Spleen (tissue), 11 donors: ENCODE data around the gene IRAK1. TPM values are rescaled to one million over a fixed set of nuclear protein-coding genes. Genes with fewer than 3 reads are reported as not detected.

Experiments used
- DNase-seq: peaks from one replicate; pipeline ENCODE4 v3.0.0-alpha.2; 2020
- H3K27ac ChIP-seq, 8 donors: fragments of 200-600 bp; sonication (generic) in 7 of 8; 1 replicate in 4 of 8; 2 replicates in 4 of 8; pipeline versions ENCODE4 v1.5.0 to v1.8.0; 2016 to 2021; ENCODE audit warnings: inconsistent platforms in 4 of 8, mild to moderate bottlenecking in 4 of 8, moderate library complexity in 1 of 8
- H3K27me3 ChIP-seq, 7 donors: fragments of 200-600 bp; sonication (generic) in 6 of 7; replicated peaks in 1 of 7; 1 replicate in 4 of 7; 2 replicates in 3 of 7; pipeline versions ENCODE4 v1.5.0 to v1.8.0; 2016 to 2021; ENCODE audit warnings: inconsistent platforms in 3 of 7, mild to moderate bottlenecking in 1 of 7
- H3K36me3 ChIP-seq, 6 donors: fragments of 200-600 bp; sonication (generic) in 5 of 6; 1 replicate in 4 of 6; 2 replicates in 2 of 6; pipeline versions ENCODE4 v1.5.0 to v1.8.0; 2016 to 2021; ENCODE audit warnings: inconsistent platforms in 2 of 6
- H3K4me1 ChIP-seq, 6 donors: fragments of 200-600 bp; sonication (generic) in 5 of 6; 1 replicate in 3 of 6; 2 replicates in 3 of 6; pipeline versions ENCODE4 v1.5.0 to v1.8.0; 2016 to 2021; ENCODE audit warnings: inconsistent platforms in 3 of 6
- H3K4me3 ChIP-seq, 8 donors: fragments of 200-600 bp; sonication (generic) in 7 of 8; 1 replicate in 4 of 8; 2 replicates in 4 of 8; pipeline versions ENCODE4 v1.5.0 to v1.8.0; 2016 to 2021; ENCODE audit warnings: inconsistent platforms in 4 of 8, mild to moderate bottlenecking in 4 of 8, moderate library complexity in 2 of 8
- H3K9me3 ChIP-seq, 8 donors: fragments of 200-600 bp; sonication (generic) in 7 of 8; 1 replicate in 4 of 8; 2 replicates in 4 of 8; pipeline versions ENCODE4 v1.5.0 to v1.8.0; 2016 to 2021; ENCODE audit warnings: inconsistent platforms in 4 of 8
- POLR2A ChIP-seq, 3 donors: fragments of 450-650 bp; IDR thresholded peaks; one replicate each; pipeline ENCODE4 v1.5.1; 2017; ENCODE audit warnings: antibody characterized with exemption in 3 of 3, mild to moderate bottlenecking in 1 of 3
- POLR2AphosphoS5 ChIP-seq, 3 donors: sonication (generic); formaldehyde crosslinking; IDR thresholded peaks; one replicate each; pipeline ENCODE4 v1.5.1; 2017; ENCODE audit warnings: antibody characterized with exemption in 3 of 3
- WGBS, 5 donors: extraction: QIAGEN DNeasy Blood & Tissue Kit in 3 of 5; methylation state at CpG; one replicate each; pipeline versions ENCODE4 v1.1.5 to v1.1.7; 2013 to 2018; 5-methylcytosine and 5-hydroxymethylcytosine counted together
- intact Hi-C: fragments of 100-400 bp; cut with DNase I; formaldehyde crosslinking; loops from one replicate; pipeline ENCODE4 v1.15.0; 2023; ENCODE audit warnings: low total_unique reads
- polyA plus RNA-seq, 3 donors: library from polyadenylated mRNA; stranded (reverse); fragments of 200-250 nt; gene quantifications; one replicate each; pipeline ENCODE4 v1.2.1, GENCODE V29; 2013
- total RNA-seq, 7 donors: library from RNA; depleted of rRNA in 3 of 7; stranded (reverse); fragments of >200 nt in 3 of 7; fragmentation: NEBNext Ultra II Directional in 4 of 7; extraction: Animal tissue kit (Norgen Biotek cat#: 25700) in 4 of 7; gene quantifications; one replicate each; pipeline versions ENCODE4 v1.1.0 to v1.2.1, GENCODE V29; 2016 to 2021
- TF ChIP-seq, protein P1 (sequence below), 11 experiments: fragments of 200-600 bp in 7 of 11; fragments of 450-650 bp in 4 of 11; sonication (generic) in 4 of 11; IDR thresholded peaks in 8 of 11; conservative IDR thresholded peaks in 3 of 11; 1 replicate in 7 of 11; 2 replicates in 4 of 11; pipeline versions ENCODE4 v1.4.0 to v1.8.0; 2016 to 2021; ENCODE audit warnings: antibody characterized with exemption in 11 of 11, inconsistent platforms in 4 of 11, mild to moderate bottlenecking in 1 of 11
- donor health status: healthy with polysubstance abuse.
- donor health status: DM: no; HTN: no; CAD: no; lungs with moderate emphysema.
- donor health status: DM: no; HTN: no; CAD: no.
- donor health status: Bipolar disorder and iron deficiency.
- donor health status: healthy.
- donor health status: DM: no; HTN: no; CAD: no.
- donor health status: DM: yes; HTN: yes; CAD: no.

Gene IRAK1
- total and polyA plus RNA-seq, 10 donors: 46.4 to 118 (median 90.0) TPM

DNA sequence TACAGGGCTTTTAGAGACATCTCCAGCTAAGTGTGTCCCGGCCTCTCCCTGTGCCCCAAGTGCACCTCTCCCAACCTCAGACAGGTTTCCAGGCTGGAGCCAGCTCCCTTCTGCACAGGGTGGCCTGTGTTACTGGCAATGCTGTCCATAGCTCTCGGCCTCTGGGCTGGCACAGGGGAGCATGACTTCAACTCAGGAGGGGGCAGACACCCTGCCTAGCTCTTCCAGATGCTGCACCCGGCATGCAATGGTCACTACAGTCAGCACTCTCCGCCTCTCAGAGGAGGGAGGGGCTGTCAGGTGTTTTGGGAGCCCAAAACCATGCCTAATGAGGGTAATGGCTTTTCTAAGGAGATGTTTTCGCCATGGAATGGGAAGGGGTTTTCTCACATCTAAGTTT lies 2.4 kb upstream of the IRAK1 start:
- Histone ChIP-seq H3K27me3 (no peaks in the 10 kb centered on the region), H3K27ac (no peak overlapping the region), H3K9me3 (no peaks in the 10 kb centered on the region), H3K4me3 (no peak overlapping the region), H3K36me3 (peaks cover 0 to 41% (median 3%) of the 10 kb centered on the region in 6 donors), H3K4me1 (peaks cover 0 to 40% (median 24%) of the 10 kb centered on the region in 6 donors)
- TF ChIP-seq POLR2AphosphoS5 (IDR thresholded peaks at IDR 0.05) (no peak), POLR2A (IDR thresholded peaks at IDR 0.05) (no peak)
- TF ChIP-seq, protein P1, sequence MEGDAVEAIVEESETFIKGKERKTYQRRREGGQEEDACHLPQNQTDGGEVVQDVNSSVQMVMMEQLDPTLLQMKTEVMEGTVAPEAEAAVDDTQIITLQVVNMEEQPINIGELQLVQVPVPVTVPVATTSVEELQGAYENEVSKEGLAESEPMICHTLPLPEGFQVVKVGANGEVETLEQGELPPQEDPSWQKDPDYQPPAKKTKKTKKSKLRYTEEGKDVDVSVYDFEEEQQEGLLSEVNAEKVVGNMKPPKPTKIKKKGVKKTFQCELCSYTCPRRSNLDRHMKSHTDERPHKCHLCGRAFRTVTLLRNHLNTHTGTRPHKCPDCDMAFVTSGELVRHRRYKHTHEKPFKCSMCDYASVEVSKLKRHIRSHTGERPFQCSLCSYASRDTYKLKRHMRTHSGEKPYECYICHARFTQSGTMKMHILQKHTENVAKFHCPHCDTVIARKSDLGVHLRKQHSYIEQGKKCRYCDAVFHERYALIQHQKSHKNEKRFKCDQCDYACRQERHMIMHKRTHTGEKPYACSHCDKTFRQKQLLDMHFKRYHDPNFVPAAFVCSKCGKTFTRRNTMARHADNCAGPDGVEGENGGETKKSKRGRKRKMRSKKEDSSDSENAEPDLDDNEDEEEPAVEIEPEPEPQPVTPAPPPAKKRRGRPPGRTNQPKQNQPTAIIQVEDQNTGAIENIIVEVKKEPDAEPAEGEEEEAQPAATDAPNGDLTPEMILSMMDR (IDR thresholded peaks at IDR 0.05 in 8 of 11, conservative IDR thresholded peaks at IDR 0.05 in 3 of 11): no peak
- intact Hi-C loops: no loop called here
- WGBS, 5 donors: 75 to 97% (median 90%) methylated on average over 2 to 5 of the region's 5 CpGs
- peak; percentile 64 for DNase-seq

DNA sequence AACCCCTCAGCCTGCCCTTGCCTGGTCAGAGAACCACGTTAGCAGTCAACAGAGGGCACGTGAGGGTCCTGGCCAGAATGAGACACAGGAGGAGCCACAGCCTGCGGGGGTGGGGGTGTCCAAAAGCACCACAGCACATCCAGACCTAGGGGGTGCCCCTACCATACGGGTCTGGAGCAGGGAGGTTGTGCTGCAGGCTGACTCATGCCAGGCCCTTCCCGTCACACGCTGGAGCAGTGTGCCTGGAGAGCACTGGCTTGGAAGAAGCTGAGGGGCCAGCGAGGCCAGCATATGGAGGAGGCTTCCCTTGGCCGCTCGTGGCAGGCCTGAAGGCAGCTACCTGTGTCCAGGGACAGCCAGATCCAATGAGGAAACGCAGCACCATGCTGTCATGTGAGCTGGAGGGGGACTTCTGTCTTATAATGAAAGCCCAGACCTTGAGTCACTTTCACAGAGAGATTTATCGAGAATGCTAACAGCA lies 1.5 kb upstream of the IRAK1 start:
- Histone ChIP-seq H3K27me3 (peaks cover 0 to 5% (median 0%) of the 10 kb centered on the region in 7 donors), H3K4me3 (peak overlapping the region in 1 of 8 donors; percentile 85), H3K9me3 (no peaks in the 10 kb centered on the region), H3K36me3 (peaks cover 0 to 41% (median 12%) of the 10 kb centered on the region in 6 donors), H3K27ac (peak overlapping the region in 5 of 8 donors; percentile 38 to 94 (median 92)), H3K4me1 (peaks cover 0 to 46% (median 27%) of the 10 kb centered on the region in 6 donors)
- intact Hi-C loops: no loop called here
- 45 to 68% (median 63%) methylated on average over 3 to 11 of the region's 11 CpGs for WGBS, 5 donors
- peak; percentile 74 for DNase-seq
- TF ChIP-seq, protein P1 (IDR thresholded peaks at IDR 0.05 in 8 of 11, conservative IDR thresholded peaks at IDR 0.05 in 3 of 11): no peak
- TF ChIP-seq POLR2AphosphoS5 (IDR thresholded peaks at IDR 0.05): peak; percentile 23 to 60 (median 24)

DNA sequence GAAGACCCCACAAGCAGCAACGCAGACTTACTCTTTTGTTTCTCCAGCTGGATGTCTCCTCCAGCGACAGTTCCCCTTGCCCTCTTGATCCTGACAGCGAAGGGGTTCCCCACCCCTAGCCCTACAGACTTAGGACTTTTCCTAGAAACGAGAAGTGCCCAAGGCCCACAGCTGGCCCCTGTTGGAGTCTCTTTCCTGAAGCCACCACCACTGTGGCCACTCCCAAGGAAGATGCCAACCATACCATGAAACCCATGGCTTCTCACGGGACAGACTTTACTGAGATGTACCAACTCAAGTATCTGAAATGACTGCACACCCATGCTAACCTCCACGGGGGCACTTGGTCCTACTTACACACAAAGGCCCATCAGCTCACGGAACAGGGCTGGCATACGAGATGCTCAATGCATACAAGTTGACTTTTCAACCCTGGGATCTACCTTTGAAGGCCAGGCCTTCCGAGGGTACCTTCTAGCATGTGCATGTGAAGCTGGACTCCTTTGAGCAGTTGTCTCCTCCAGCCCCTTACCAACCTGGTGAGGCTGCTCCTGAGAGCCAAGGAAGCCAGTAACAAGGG lies 924 bp upstream of the IRAK1 start:
- DNase-seq: no peak
- H3K9me3 ChIP-seq: no peaks in the 10 kb centered on the region
- H3K4me1 ChIP-seq: peaks cover 0 to 51% (median 27%) of the 10 kb centered on the region in 6 donors
- intact Hi-C loops: no loop called here
- no peak for TF ChIP-seq POLR2AphosphoS5 (IDR thresholded peaks at IDR 0.05)
- WGBS, 5 donors: 29 to 60% (median 37%) methylated on average over 7 to 9 of the region's 9 CpGs
- peak overlapping the region; percentile 80 to 94 (median 91) for H3K27ac ChIP-seq
- peaks cover 0 to 6% (median 0%) of the 10 kb centered on the region in 7 donors for H3K27me3 ChIP-seq
- H3K4me3 ChIP-seq: peak overlapping the region in 7 of 8 donors; percentile 27 to 85 (median 46)
- peaks cover 0 to 41% (median 17%) of the 10 kb centered on the region in 6 donors for H3K36me3 ChIP-seq

DNA sequence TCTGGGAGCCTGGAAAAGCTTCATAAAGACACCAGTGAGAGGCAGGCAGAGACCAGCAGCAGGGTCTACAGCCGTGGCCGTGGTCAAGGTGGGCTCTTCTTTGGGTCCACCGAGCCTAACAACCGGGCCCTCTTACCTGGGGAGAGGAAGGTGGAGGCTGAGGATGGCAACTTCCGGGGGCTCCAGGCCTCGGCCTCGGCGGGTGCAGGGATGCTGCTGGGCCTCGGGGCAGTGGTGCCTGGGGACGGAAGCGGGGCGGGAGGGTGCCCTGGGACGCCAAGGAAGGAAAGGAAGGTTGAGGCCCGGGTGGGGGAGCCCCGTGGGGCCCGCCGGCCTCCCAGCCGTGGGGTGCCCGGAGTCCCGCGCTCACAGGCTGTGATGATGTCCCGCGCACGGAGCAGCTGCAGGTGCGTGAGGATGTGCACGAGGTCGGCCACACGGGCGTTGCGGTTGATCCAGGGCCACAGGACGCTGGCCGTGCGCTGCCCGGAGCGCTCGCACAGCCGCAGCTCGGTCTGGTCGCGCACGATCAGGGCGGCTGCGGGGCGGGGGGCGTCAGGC lies 561 bp downstream of the IRAK1 start:
- Histone ChIP-seq H3K4me1 (peaks cover 0 to 64% (median 23%) of the 10 kb centered on the region in 6 donors), H3K9me3 (no peaks in the 10 kb centered on the region), H3K36me3 (peaks cover 0 to 47% (median 22%) of the 10 kb centered on the region in 6 donors), H3K27ac (peak overlapping the region; percentile 60 to 94 (median 88)), H3K27me3 (peaks cover 0 to 6% (median 0%) of the 10 kb centered on the region in 7 donors), H3K4me3 (peak overlapping the region; percentile 37 to 85 (median 62))
- DNase-seq: no peak
- intact Hi-C loops: no loop called here
- 0 to 57% (median 20%) methylated on average over 25 to 45 of the region's 45 CpGs; no CpG with 5 or more reads in 1 of the 5 donors for WGBS, 5 donors
- TF ChIP-seq POLR2A (IDR thresholded peaks at IDR 0.05) (no peak), POLR2AphosphoS5 (IDR thresholded peaks at IDR 0.05) (no peak)
- TF ChIP-seq, protein P1 (IDR thresholded peaks at IDR 0.05 in 8 of 11, conservative IDR thresholded peaks at IDR 0.05 in 3 of 11): no peak
